HG03097 (cell line): ENCODE measurements around the gene ASS1.

ENCODE experiments used
- ATAC-seq: cut with Tn5 transposase; IDR thresholded peaks from one replicate; pipeline ENCODE4 v1.9.1; 2021; ENCODE audit not compliant: unreplicated experiment, low FRiP score

Gene ASS1

DNA sequence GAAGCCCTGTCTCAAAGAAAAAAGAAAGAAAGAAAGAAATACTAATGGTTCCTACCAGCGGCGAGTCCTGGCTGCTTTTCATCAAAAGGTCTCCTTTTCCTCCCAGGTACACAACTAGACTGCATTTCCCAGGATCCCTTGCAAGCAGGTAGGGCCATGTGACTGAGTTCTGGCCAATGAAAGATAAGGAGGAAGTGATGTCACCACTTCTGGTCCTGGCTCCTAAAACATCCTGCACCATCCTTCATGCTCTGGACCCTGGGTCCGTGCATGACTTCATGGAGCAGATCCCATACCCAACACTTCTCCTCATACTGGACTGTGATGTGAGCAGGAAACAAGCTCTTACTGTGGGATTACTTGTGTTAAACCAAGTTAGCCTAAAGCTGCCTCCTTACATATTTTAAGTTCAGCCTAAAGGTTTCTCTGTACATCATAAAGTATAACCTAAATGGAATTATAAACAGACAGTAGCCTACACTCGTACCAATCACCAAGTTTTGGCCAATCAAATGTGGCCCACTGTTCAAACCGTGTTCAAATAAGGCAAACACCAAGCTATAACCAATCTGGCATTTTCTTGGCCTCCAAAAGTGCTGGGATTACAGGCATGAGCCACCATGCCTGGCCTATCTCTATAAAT, 104.5 kb downstream of the ASS1 start:
- no peak for ATAC-seq
